ENCODE data around the gene MACROD2.

Gene MACROD2

DNA sequence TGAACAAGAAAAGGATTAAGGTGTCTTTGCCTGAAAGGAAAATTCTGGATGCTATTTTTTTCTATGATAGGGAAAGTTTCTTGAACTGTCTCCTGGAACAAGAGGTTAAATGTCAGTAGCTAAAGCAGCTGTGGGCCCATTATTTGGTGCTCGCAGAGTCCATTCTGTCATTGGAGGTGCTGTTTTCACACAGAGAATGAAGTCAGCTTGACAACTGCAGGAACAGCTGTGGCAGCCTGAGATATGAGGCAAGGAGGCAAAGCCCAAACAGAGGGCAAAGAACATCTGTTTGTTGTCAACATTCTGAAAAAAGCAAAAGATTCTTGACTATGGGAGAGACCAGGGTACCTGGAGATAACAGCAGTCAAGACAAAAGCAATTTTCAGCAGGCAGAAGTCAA is 2029.8 kb downstream of the MACROD2 start:
- no peak for DNase-seq (ENCODE audit: low read depth)

DNA sequence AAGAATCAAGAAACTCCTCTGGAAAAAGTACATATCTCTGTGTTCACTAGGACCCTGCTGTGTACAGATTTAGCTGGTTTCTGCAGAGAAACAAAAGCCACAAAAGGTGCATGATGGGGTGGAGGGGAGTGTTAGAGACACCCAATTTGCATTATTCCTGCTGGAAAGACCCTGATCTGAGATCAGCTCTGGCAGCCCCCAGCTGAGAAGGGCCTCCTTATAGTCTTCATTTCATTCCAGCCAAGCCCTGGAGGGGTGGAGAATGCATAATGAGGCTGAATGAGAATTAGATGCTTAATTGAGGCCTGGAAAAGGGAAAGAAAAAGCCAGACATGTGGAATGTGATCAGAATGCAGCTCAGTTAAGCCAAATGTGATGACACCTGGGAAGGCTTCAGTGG is 2032.4 kb downstream of the MACROD2 start:
- no peak for DNase-seq (ENCODE audit: low read depth)

DNA sequence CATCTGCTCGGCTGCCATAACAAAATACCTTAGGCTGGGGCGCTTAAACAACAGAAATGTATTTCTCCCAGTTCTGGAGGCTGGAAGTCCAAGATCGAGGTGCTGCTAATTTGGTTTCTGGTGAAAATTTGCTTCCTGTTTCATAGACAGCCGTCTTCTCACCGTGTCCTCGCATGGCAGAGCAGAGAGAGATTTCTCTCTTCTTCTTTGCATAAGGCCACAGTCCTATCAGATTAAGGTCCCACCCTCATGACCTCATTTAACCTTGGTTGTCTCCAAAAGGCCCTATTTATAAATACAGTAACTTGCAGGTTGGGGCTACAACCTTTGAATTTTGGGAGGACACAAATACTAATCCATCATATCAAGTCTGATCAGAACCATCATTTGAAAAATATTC is 2033.6 kb downstream of the MACROD2 start:
- DNase-seq (ENCODE audit: low read depth): no peak

DNA sequence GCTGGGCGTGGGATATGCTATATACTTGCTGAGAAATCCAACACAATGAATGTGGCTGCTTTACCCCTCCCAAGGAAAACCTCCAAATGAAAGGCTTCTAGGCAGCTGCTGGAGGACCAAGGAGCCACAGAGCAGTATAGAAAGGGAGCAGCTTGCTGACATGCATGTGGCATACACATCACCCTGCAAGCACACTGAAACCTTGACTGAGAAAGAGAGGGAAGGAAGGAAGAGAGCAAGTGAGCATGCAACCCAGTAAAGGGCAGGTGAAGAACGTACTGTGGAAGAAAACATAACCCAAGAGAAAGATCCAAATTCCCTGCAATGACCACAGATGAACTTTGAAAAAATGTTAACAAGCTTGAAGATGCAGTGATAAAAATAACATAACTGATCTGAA is 2034.9 kb downstream of the MACROD2 start:
- DNase-seq (ENCODE audit: low read depth): no peak

DNA sequence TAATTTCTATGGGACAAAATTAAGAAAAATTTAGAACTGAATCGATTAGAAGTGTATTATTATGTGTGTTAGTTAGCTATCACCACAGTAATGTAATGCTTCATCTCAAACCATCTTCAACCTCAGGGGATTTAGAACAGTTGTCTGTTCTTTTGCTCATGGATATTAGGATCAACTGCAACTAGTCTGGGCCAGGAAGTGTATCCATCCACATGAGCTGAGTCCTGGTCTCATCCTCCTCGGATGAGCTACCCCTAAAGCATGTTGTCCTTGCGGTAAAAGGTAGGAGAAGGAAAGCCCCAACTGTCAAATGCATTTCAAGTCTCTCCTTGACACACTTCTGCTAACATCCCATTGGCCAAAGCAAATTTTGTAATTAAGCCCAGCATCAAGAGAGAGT is 2040.3 kb downstream of the MACROD2 start:
- DNase-seq (ENCODE audit: low read depth): no peak

DNA sequence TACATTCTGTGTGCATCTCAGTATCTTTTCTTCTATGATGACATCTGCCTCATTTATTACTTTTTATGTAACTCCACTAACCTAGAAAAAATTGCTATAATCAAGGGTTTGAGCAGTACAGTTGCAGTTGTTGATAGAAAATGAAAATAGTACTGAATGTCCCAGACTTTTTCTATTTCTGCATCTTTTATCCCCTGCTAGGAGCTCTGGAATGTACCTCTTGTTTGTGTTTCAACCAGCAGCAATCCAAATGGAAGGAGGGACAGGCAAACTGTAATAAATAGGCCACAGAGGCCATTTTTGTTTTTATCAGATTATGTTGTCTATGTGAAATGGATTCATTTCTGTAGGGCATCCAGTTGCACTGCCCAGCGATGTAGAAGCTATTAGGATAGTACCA is 2041.0 kb downstream of the MACROD2 start:
- no peak for DNase-seq (ENCODE audit: low read depth)

DNA sequence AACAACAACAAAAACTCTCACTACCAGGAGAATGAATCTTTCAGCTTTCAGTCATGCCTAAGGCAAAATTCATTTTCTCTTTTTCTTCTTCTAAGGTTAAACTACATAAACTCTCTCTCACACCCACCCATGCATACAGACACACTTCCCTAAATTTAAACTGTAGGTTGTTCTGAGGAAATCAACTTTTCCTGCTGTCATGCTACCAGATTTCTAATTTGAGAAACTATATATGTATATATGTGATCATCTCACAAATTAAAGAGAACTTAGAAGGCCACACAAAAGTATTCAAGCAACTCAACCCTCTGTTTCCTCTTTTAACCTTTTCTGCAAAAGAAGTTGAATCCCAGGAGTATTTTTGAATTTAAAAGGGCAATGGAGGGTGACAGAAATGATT is 2045.4 kb downstream of the MACROD2 start:
- no peak for DNase-seq (ENCODE audit: low read depth)

DNA sequence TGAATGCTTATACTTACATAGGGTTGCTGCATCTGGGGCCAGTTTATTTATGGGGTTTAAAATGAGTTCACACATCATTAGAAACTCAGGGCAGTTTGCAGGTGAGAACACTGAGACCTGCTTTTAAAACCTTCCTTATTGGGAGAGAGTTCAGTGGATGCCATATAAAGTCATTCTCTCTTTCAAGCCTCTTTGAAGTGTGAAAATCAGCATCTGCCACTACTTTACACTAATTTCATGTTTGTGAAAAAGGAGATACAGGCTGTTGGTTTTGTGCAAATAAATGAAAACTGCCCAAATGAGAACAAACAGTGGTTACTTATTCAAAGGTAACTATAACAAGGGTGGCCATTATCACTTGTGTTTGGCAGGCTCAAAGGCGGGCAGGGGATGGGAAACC is 2047.4 kb downstream of the MACROD2 start:
- no peak for DNase-seq (ENCODE audit: low read depth)

DNA sequence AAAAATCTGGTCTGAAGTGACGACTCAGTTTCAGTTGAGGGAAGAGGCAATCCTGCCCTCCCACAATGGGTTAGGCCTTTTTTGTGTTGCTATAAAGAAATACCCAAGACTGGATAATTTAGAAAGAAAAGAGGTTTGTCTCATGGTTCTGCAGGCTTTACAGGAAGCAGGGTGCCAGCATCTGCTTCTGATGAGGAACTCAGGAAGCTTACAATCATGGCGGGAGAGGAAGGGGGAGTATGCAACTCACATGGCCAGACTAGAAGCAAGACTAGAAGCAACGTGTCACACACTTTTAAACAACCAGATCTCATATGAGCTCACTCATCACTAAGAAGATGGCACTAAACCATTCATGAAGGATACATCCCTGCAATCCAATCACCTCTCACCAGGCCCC is 2048.6 kb downstream of the MACROD2 start:
- no peak for DNase-seq (ENCODE audit: low read depth)

DNA sequence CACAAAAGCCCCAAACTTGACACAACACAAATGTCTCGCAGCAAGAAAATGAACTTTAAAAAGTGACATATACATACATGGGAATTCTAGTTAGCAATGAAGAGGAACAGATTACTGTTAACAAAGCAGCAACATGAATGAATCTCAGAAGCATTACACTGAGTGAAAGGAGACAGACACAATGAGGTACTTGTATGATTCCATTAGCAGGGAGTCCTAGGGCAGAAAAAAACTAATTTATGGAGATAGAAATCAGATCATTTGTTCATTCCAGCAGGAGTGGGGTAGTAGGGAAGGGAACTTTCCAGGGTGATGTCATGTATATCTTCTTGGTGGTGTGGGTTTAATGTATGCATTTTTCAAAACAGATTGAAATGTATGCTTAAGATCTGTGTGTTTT is 2053.6 kb downstream of the MACROD2 start:
- DNase-seq (ENCODE audit: low read depth): no peak

DNA sequence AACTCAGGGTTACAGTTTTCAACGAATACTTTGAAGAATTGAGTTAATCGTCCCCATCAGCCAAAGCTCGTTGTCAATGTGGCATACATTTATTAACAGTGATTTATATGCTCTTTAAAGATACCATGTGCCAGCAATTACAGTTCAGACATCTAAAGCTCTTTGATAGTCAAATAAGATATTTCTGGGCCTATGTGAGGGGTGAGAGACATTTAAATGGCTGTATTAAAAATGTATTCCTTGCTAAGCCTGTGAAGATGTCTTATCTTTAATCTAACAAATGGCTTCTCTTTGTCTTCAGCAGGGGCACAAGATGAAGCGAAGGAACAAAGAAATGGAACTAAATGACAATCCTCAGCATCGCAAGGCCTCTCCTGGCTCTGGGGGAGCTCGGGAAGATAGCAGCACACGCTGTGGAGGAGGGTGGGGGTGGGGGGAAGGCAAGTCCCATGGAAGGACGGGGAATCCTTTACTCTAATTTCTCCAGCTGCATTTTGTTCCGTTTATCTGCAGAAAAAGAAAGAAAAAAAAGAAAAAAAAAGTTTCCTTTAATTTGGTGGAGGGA is 2054.3 kb downstream of the MACROD2 start:
- no peak for DNase-seq (ENCODE audit: low read depth)

DNA sequence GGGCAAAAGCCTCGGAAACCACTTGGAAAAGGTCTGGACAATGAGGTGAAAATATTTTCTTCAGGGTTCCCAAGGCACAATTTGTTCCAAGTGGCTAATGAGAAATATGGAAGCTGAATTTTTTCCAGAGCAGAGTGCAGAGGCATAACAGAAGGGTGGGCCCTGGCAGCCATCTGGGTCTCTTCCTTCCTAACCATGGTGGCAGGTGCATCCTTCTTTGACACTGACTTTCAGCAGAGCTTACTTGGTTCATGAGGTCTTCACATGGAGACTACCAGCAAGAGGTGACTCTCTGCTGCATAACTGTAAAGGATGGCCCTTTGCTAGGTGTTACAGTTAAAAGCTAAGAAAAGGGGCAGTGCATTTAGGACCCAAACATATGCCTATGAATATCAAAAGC is 2055.1 kb downstream of the MACROD2 start:
- no peak for DNase-seq (ENCODE audit: low read depth)

DNA sequence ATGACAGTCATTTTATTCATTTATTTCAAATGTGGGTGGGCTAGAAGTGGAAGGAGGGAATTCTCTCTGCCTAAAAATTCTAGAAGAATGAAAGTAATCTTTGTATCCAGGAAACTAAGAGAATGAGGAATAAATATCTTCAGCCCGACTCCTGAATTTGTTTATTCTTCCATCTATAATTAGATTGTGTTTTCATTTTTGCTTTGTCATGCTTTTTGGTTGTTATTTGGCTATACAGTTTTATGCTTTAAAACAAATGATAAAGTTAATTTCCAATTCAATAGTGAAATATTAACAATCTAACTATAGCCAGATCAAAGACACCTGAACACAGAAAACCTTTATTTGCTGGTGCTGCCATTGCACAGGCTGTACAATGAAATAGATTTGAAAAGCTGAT is 2056.7 kb downstream of the MACROD2 start:
- no peak for DNase-seq (ENCODE audit: low read depth)

DNA sequence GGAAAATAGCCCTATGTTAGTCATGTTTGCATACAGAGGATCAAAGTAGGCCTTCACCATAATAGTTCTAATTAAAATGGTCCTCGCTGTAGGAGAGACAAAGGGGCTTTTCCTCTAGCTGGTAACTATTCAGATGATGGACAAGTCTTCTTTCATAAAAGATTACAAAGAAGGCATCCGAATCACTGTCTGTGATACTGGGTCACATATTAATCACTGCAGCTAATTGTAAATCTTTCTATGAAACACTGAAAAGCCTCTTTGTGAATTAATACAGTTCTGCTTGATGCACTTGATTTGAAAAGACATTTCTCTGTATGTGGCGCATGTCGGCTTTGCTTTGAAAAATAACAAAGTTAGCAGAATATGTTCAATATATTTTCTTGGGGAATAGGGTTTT is 2057.1 kb downstream of the MACROD2 start:
- DNase-seq (ENCODE audit: low read depth): no peak

DNA sequence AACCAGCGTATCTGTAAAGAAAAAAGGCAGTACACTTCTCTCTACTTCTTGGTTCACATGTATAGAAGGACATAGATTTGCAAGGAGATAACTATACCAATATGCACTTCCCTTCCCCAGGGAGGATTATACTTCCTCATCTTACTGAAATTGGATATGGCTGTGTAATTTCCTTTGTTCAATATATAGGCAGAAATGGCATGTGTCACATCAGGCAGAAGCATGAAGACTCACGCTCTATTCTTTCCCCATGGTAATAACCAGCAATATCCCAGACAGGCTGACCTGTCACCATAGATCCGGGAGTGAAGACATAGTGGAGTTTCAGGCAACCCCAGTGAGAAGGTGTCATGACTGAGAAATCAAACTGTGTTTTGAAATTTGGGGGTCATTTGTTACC is 2059.7 kb downstream of the MACROD2 start:
- no peak for DNase-seq (ENCODE audit: low read depth)

DNA sequence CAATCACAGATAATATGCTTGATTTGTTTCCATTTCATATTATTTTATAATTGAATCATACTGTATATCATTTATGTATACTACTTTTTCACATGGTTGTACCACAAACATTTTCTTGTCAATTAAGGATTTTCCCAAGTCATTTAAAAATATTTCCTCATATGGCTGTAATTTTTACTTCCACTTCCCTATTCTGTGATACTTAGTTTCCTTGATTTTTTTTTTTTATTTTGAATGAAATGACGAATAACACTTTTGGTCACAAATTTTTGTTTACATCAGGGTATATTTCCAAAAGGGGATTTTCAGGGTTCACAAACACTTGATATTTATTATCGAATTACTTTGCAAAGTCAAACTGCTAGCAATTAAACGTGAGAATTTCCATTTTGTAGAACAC is 2062.3 kb downstream of the MACROD2 start:
- DNase-seq (ENCODE audit: low read depth): no peak

DNA sequence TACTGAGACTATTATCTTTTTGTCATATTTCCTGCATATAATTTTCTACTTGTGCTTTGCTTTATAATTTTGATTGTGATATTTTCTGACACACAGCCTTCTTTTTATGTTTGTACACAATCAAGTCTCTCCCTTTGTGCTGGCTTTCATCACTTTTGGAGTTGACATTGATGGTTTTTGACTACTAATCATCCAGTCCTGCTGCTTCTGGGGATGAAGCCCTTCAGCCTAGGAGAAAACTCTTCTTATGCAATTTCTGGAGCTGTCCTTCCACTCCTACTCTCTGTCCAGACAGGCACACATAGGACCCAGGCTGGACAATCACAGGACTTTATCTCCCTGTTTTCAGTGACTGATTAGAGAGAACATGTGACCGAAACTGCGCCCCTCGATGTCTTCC is 2063.0 kb downstream of the MACROD2 start:
- no peak for DNase-seq (ENCODE audit: low read depth)

DNA sequence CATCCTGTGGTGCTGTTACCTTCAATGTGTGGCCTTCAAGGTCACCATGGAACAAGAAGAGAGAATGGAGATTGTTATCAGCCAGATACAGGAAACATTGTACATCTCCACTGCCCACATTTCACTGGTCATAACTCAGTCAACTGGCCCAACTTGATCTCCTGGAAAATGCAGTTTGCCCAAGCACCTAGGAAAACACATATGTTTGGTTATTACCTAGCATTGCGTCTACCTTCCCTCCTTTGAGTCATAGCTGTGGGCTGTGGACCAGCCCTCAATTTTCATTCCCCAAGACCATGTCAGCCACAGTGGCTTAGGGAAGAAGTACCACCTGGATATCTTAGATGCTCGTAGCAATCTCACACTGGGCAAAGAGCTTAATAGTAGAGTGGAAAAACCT is 2064.5 kb downstream of the MACROD2 start:
- DNase-seq (ENCODE audit: low read depth): no peak

DNA sequence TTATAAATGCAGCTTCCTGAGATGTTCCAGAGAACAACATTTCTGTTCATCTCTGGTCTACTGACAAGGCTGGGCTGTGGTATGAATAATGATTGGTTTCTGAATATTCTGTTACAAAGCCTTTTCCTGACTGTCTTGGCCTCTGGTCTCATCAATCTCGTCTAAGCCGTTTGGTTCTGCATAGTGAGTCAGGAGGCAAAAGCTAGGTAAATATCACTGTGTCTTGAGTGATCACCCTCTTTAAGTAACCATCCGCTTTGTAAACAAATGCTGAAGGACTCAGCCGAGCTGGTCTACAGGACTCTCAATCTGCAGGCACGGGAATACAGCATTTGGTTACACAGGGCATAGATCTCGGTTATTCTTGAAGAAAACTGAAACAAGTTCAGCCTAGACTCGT is 2066.0 kb downstream of the MACROD2 start:
- no peak for DNase-seq (ENCODE audit: low read depth)

DNA sequence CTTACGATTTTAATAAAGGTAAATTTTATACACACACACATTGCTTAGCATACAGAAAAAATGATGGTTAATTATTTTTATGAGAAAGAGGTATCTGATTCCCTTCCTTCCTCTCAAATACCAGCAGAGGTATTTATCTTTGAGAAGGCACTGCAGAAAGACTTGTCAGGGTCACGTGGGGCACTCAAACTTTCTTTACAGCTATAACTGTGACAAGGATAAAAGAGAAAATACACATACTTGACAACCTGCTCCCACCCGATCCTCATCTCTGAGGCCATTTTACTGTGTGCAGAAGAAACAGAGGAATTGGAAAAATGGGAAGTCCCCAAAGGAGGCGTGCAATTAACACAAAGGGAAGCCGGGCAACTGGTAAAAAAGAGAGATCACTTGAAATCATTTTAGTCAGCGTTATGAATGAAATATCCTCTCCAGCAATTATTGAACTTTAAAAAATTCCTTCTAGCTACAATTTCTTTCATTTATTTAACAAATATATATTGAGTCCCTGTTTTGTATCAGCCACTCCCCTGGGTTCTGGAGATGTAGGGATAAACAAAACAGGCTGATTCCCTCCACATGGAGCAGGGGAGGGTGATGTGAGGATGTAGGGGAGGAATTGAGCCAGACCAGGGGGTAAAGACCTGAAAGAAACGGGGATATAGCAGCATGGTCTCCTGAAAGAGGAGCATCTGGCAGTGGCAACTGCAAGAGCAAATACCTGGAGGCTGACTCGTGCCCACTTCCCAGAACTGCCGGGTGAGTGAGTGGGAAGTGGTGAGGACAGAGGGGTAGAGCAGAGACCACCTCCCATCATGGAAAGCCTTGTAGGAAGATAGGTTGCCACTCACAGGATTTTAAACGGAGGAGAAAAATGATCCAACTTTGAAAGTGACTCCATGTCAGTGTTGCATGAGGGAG is 2067.6 kb downstream of the MACROD2 start:
- no peak for DNase-seq (ENCODE audit: low read depth)

DNA sequence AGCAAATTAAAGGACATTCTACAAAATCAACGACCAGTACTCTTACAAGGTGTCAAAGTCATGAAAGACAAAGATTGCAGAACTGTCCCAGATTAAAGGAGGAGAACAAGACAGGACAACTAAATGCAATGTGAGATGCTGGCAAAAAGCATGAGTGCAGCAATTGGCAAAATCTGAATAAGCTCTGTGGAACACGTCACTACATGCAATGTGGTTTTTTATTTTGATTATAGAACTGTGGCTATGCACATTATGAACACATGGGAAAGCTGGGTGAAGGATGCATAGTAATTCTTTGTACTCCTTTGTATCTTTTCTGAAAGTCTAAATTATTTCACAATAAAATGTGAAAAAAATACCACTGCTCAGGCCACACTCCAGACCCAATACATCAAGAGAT is 2068.6 kb downstream of the MACROD2 start:
- DNase-seq (ENCODE audit: low read depth): no peak

DNA sequence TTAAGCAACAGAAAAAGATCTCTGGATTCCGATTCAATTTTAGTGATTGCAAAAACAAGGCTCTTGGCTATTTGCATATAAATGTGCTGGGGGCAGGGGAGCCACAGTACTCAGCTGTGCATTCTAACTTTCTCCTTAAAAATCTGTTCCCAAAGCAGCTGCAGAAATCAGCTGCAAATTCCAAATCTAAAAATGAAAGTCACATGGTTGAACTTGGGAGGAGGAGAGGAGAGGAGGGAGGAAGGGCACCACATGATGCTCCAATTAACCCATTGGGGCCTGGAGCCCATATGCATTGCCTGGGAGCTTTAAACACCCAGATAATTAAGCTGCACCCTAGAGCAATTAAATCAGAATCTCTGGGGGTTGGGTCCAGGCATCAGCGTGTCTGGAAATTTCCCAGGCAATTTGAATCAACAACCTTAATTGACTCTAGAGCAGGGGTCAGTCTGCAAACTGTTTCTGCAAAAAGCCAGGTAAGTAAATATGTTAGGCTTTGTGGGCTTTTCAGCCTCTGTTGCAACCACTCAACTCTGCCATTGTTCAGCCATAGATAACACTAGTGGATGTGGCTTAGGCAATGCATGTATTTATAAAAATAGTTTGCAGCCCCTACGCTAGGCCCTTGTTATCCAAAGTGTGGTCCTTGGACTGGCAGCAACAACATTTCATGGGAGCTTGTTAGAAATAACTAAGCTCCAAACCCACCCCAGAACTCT is 2069.8 kb downstream of the MACROD2 start:
- no peak for DNase-seq (ENCODE audit: low read depth)

DNA sequence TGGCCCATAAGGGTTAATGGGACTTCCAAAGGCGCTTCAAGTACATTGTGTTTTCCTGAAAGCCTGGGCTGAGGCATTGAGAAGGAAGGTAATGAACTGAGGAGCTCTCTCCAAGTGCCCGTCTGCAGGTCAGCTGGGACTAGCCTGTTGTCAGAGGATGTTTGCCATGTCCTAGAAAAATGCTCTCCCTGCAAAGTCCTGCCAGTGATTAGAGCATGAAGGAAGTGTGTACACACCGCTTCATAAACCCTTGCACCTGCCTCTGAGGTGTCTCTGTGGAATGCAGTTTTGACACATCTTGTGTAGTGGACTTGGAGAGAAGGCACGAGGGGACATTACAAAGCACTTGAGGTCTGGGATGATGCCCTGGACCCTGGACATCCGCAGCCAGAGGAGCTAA is 2071.3 kb downstream of the MACROD2 start:
- no peak for DNase-seq (ENCODE audit: low read depth)

Measured in stimulated activated CD8-positive, alpha-beta memory T cell treated with anti-CD3 and anti-CD28 coated beads, Interleukin-12 subunit alpha, Interleukin-12 subunit beta, amount 100 ng/mL, for 1 hour (primary cell).